ENCODE measurements around the gene WWOX. TPM values are rescaled to one million over a fixed set of nuclear protein-coding genes. Genes with fewer than 3 reads are reported as not detected.

Gene WWOX
- polyA plus RNA-seq, 1 donor (not counting 4 experiments of a cell fraction or from before 2014, with no cell fraction given) = 5.1 TPM

DNA sequence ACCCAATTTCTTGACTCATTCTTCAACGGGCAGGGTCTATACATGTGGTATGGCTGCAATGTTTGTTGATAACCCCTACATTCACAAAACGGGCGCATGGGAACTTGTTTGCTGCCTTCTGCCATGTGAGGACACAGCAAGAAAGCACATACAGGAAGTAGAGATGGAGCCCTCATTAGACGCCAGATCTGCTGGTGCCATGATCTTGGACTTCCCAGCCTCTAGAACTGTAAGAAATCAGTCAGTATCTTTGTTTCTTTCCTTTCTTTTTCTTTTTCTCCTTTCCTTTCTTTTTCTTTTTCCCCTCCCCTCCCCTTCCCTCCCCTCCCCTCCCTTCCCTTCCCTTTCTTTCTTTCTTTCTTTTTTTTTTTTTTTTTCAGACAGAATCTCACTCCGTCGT, 165.2 kb downstream of the WWOX start:
- TF ChIP-seq, protein P1, sequence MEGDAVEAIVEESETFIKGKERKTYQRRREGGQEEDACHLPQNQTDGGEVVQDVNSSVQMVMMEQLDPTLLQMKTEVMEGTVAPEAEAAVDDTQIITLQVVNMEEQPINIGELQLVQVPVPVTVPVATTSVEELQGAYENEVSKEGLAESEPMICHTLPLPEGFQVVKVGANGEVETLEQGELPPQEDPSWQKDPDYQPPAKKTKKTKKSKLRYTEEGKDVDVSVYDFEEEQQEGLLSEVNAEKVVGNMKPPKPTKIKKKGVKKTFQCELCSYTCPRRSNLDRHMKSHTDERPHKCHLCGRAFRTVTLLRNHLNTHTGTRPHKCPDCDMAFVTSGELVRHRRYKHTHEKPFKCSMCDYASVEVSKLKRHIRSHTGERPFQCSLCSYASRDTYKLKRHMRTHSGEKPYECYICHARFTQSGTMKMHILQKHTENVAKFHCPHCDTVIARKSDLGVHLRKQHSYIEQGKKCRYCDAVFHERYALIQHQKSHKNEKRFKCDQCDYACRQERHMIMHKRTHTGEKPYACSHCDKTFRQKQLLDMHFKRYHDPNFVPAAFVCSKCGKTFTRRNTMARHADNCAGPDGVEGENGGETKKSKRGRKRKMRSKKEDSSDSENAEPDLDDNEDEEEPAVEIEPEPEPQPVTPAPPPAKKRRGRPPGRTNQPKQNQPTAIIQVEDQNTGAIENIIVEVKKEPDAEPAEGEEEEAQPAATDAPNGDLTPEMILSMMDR (optimal IDR thresholded peaks at IDR 0.05 in 1 of 3, IDR thresholded peaks at IDR 0.05 in 1 of 3, conservative IDR thresholded peaks at IDR 0.05 in 1 of 3; ENCODE audit: extremely low read depth in 1 of 3, insufficient read depth in 2 of 3, low read length in 3 of 3) = no peak
- no peak for TF ChIP-seq EZH2 (IDR thresholded peaks at IDR 0.05; ENCODE audit: low read length)
- dilution Hi-C loops (cut with MboI; ENCODE audit: extremely low pct_ligation_motif_present, low sequenced_read_pairs) = no loop called here
- DNase-seq (ENCODE audit: low read depth, low spot score) = no peak

DNA sequence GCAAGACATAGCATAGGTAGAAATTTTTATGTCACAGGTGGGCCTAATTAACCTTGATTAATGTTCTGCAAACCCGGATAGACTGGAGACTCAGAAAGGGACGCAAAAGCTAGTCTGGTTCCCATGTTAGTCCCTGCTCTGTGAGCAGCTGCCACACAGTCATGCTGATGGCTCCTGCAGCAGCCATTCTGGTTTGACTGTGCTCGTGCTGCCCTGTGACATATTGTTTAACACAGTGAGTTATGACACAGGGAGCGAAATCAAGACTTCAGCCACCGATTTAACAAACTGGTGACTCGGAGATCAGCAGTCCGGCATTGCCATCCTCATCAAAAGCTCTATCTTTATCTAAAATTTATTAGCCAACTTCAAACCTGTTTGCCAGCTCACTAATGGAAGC, 169.8 kb downstream of the WWOX start:
- dilution Hi-C loops (cut with MboI; ENCODE audit: extremely low pct_ligation_motif_present, low sequenced_read_pairs) = no loop called here
- Histone ChIP-seq H3K27ac (ENCODE audit: control insufficient read depth, insufficient read depth, low read length) (no peak overlapping the region), H3K9ac (ENCODE audit: control insufficient read depth, extremely low read depth, insufficient read depth, low read length) (no peak overlapping the region), H3K36me3 (ENCODE audit: control insufficient read depth in 2 of 2, extremely low read depth in 1 of 2, insufficient read depth in 2 of 2, low read length in 2 of 2) (no peaks in the 10 kb centered on the region), H2AFZ (ENCODE audit: control insufficient read depth, low read length) (no peak overlapping the region), H3K4me1 (ENCODE audit: control insufficient read depth, extremely low read depth, insufficient read depth, low read length) (no peaks in the 10 kb centered on the region), H3K79me2 (ENCODE audit: control insufficient read depth, insufficient read depth, low read length) (no peaks in the 10 kb centered on the region), H3K4me2 (ENCODE audit: control insufficient read depth, extremely low read depth, insufficient read depth, low read depth, low read length) (no peak overlapping the region), H4K20me1 (ENCODE audit: control insufficient read depth, extremely low read depth, insufficient read depth, low read length) (no peaks in the 10 kb centered on the region), H3K27me3 (ENCODE audit: control insufficient read depth, extremely low read depth, insufficient read depth, low read length) (no peaks in the 10 kb centered on the region), H3K9me3 (ENCODE audit: control insufficient read depth, low read depth, low read length) (no peaks in the 10 kb centered on the region), H3K4me3 (ENCODE audit: control insufficient read depth in 2 of 3, extremely low read depth in 1 of 3, insufficient read depth in 2 of 3, low read depth in 1 of 3, low read length in 3 of 3) (no peak overlapping the region), H3K9me1 (ENCODE audit: control insufficient read depth, extremely low read depth, insufficient read depth, low read length) (no peaks in the 10 kb centered on the region)
- no peak for FAIRE-seq
- DNase-seq (ENCODE audit: low read depth, low spot score) = no peak
- TF ChIP-seq, protein P1 (optimal IDR thresholded peaks at IDR 0.05 in 1 of 3, IDR thresholded peaks at IDR 0.05 in 1 of 3, conservative IDR thresholded peaks at IDR 0.05 in 1 of 3; ENCODE audit: extremely low read depth in 1 of 3, insufficient read depth in 2 of 3, low read length in 3 of 3) = no peak

More for the DNA sequence above, 165.2 kb downstream of the WWOX start:
- Histone ChIP-seq H3K4me1 (ENCODE audit: control insufficient read depth, extremely low read depth, insufficient read depth, low read length) (no peaks in the 10 kb centered on the region), H3K4me2 (ENCODE audit: control insufficient read depth, extremely low read depth, insufficient read depth, low read depth, low read length) (no peak overlapping the region), H3K27me3 (ENCODE audit: control insufficient read depth, extremely low read depth, insufficient read depth, low read length) (no peaks in the 10 kb centered on the region), H3K79me2 (ENCODE audit: control insufficient read depth, insufficient read depth, low read length) (no peaks in the 10 kb centered on the region), H3K27ac (ENCODE audit: control insufficient read depth, insufficient read depth, low read length) (no peak overlapping the region), H3K4me3 (ENCODE audit: control insufficient read depth in 2 of 3, extremely low read depth in 1 of 3, insufficient read depth in 2 of 3, low read depth in 1 of 3, low read length in 3 of 3) (no peak overlapping the region), H3K9me3 (ENCODE audit: control insufficient read depth, low read depth, low read length) (no peaks in the 10 kb centered on the region), H3K9me1 (ENCODE audit: control insufficient read depth, extremely low read depth, insufficient read depth, low read length) (no peaks in the 10 kb centered on the region), H3K9ac (ENCODE audit: control insufficient read depth, extremely low read depth, insufficient read depth, low read length) (no peak overlapping the region), H3K36me3 (ENCODE audit: control insufficient read depth in 2 of 2, extremely low read depth in 1 of 2, insufficient read depth in 2 of 2, low read length in 2 of 2) (no peaks in the 10 kb centered on the region), H4K20me1 (ENCODE audit: control insufficient read depth, extremely low read depth, insufficient read depth, low read length) (no peaks in the 10 kb centered on the region), H2AFZ (ENCODE audit: control insufficient read depth, low read length) (no peak overlapping the region)
- no peak for FAIRE-seq

Data from keratinocyte (primary cell).